IMR-90 (cell line): ENCODE measurements around the gene CASK. TPM values are rescaled to one million over a fixed set of nuclear protein-coding genes. Genes with fewer than 3 reads are reported as not detected.

ENCODE experiments used
- ATAC-seq: fragments of 200-7000 bp; cut with Tn5 transposase; 2 replicates; pipeline ENCODE4 v1.9.1; 2020; ENCODE audit warnings: low read depth, mild to moderate bottlenecking, moderate library complexity
- BruUV-seq: library from RNA; stranded (reverse); fragments of 400-500 nt; replicated peaks from 2 replicates; lab custom pipeline; 2021; lab: Mats Ljungman, UMichigan
- CTCF ChIA-PET: fragments of 300-600 bp; formaldehyde crosslinking; extraction: SDS; loops from one replicate; lab custom pipeline; 2021; ENCODE audit warnings: antibody characterized with exemption; lab: Yijun Ruan, JAX
- POLR2A ChIA-PET: fragments of 300-600 bp; sonication (Branson Sonifier 250); formaldehyde crosslinking; loops from one replicate; lab custom pipeline; 2022; ENCODE audit warnings: antibody characterized with exemption; ENCODE audit not compliant: unreplicated experiment; lab: Charles Lee
- DNase-seq: peaks from one replicate; pipeline ENCODE4 v3.0.0; 2013
- H2AFZ ChIP-seq: replicated peaks from 2 replicates; pipeline ENCODE3; 2013; ENCODE audit warnings: low read length, mild to moderate bottlenecking; ENCODE audit not compliant: poor library complexity
- H2AK5ac ChIP-seq: 2 replicates; pipeline ENCODE4 v1.6.1; 2013; ENCODE audit warnings: low read depth, low read length, inconsistent platforms
- H2AK9ac ChIP-seq: replicated peaks from 2 replicates; pipeline ENCODE3; 2013; ENCODE audit warnings: mild to moderate bottlenecking, low read depth, low read length, moderate library complexity; ENCODE audit not compliant: poor library complexity
- H2BK120ac ChIP-seq: 2 replicates; pipeline ENCODE4 v1.6.1; 2013; ENCODE audit warnings: low read depth, low read length, inconsistent platforms
- H2BK15ac ChIP-seq: 3 replicates; pipeline ENCODE4 v1.6.1; 2013; ENCODE audit warnings: low read depth, low read length, inconsistent platforms
- H2BK20ac ChIP-seq: 2 replicates; pipeline ENCODE4 v1.6.1; 2013; ENCODE audit warnings: low read depth, mild to moderate bottlenecking, inconsistent platforms, low read length, moderate library complexity
- H2BK5ac ChIP-seq: 2 replicates; pipeline ENCODE4 v1.6.1; 2013; ENCODE audit warnings: mild to moderate bottlenecking, low read depth, low read length, inconsistent platforms; ENCODE audit not compliant: poor library complexity, severe bottlenecking
- H3K14ac ChIP-seq: replicated peaks from 2 replicates; pipeline ENCODE4 v1.6.1; 2013; ENCODE audit warnings: low read depth, low read length, inconsistent platforms
- H3K18ac ChIP-seq: 2 replicates; pipeline ENCODE4 v1.6.1; 2013; ENCODE audit warnings: low read depth, low read length, control low read depth
- H3K23ac ChIP-seq: 2 replicates; pipeline ENCODE4 v1.6.1; 2013; ENCODE audit warnings: low read depth, low read length, inconsistent platforms
- H3K27ac ChIP-seq: 2 replicates; pipeline ENCODE4 v1.5.1; 2013; ENCODE audit warnings: mild to moderate bottlenecking, control low read depth, low read length; ENCODE audit not compliant: insufficient read depth
- H3K27me3 ChIP-seq: 2 replicates; pipeline ENCODE4 v1.6.1; 2013; ENCODE audit warnings: low read length; ENCODE audit not compliant: control insufficient read depth, insufficient read depth
- H3K36me3 ChIP-seq: 2 replicates; pipeline ENCODE4 v1.6.1; 2013; ENCODE audit warnings: low read length, mixed read lengths; ENCODE audit not compliant: control insufficient read depth, insufficient read depth
- H3K4ac ChIP-seq: 2 replicates; pipeline ENCODE4 v1.6.1; 2013; ENCODE audit warnings: low read depth, low read length, inconsistent platforms
- H3K4me1 ChIP-seq: 2 replicates; pipeline ENCODE4 v1.6.1; 2013; ENCODE audit warnings: low read length, mixed read lengths; ENCODE audit not compliant: control insufficient read depth, insufficient read depth
- H3K4me2 ChIP-seq: 2 replicates; pipeline ENCODE4 v1.6.1; 2013; ENCODE audit warnings: low read depth, mild to moderate bottlenecking, control low read depth, low read length, moderate library complexity
- H3K4me3 ChIP-seq: 2 replicates; pipeline ENCODE4 v1.5.1; 2013; ENCODE audit warnings: low read depth, mild to moderate bottlenecking, control low read depth, low read length, moderate library complexity; ENCODE audit not compliant: insufficient read depth
- H3K56ac ChIP-seq: 2 replicates; pipeline ENCODE4 v1.6.1; 2013; ENCODE audit warnings: low read length, inconsistent platforms; ENCODE audit not compliant: insufficient read depth; ENCODE audit errors: extremely low read depth
- H3K79me1 ChIP-seq, 2 experiments: 2 replicates each; pipeline ENCODE4 v1.6.1; 2013; ENCODE audit warnings: low read length in 2 of 2, inconsistent platforms in 1 of 2, low read depth in 1 of 2
- H3K9ac ChIP-seq: 2 replicates; pipeline ENCODE4 v1.6.1; 2013; ENCODE audit warnings: low read depth, low read length, control low read depth
- H3K9me1 ChIP-seq: 2 replicates; pipeline ENCODE4 v1.6.1; 2013; ENCODE audit warnings: low read length, inconsistent platforms; ENCODE audit not compliant: insufficient read depth
- H3K9me3 ChIP-seq: 2 replicates; pipeline ENCODE4 v1.6.1; 2013; ENCODE audit warnings: low read length; ENCODE audit not compliant: control insufficient read depth, insufficient read depth
- H4K20me1 ChIP-seq: 2 replicates; pipeline ENCODE4 v1.6.1; 2013; ENCODE audit warnings: low read length, inconsistent platforms; ENCODE audit not compliant: insufficient read depth
- H4K5ac ChIP-seq: 2 replicates; pipeline ENCODE4 v1.6.1; 2013; ENCODE audit warnings: mild to moderate bottlenecking, low read depth, low read length, control low read depth
- H4K8ac ChIP-seq, 2 experiments: 2 replicates each; pipeline ENCODE4 v1.6.1; 2013; ENCODE audit warnings: low read depth in 2 of 2, low read length in 2 of 2, control low read depth in 1 of 2, inconsistent platforms in 1 of 2
- H4K91ac ChIP-seq: 2 replicates; pipeline ENCODE4 v1.6.1; 2013; ENCODE audit warnings: low read depth, low read length, inconsistent platforms; ENCODE audit not compliant: insufficient read depth
- CHD1 ChIP-seq: IDR thresholded peaks from 2 replicates; pipeline ENCODE4 v1.6.1; 2012; ENCODE audit warnings: low read depth, low read length, improper control_type of control experiment
- ELK1 ChIP-seq: fragments of 150-350 bp; IDR thresholded peaks from 2 replicates; pipeline ENCODE4 v1.6.1; 2016; ENCODE audit warnings: low read depth, mild to moderate bottlenecking, low read length, moderate library complexity, borderline replicate concordance
- FOS ChIP-seq: fragments of 150-350 bp; IDR thresholded peaks from 2 replicates; pipeline ENCODE4 v1.6.1; 2016; ENCODE audit warnings: low read depth, low read length
- MAZ ChIP-seq: IDR thresholded peaks from 2 replicates; pipeline ENCODE4 v1.6.1; 2012; ENCODE audit warnings: low read depth, mild to moderate bottlenecking, low read length, improper control_type of control experiment, moderate library complexity, borderline replicate concordance
- NFE2L2 ChIP-seq: fragments of 150-350 bp; IDR thresholded peaks from 2 replicates; pipeline ENCODE4 v1.6.1; 2016; ENCODE audit warnings: low read depth, mild to moderate bottlenecking, low read length
- POLR2A ChIP-seq: IDR thresholded peaks from 2 replicates; pipeline ENCODE4 v1.6.1; 2012; ENCODE audit warnings: mild to moderate bottlenecking, low read depth, low read length
- RFX5 ChIP-seq: IDR thresholded peaks from 2 replicates; pipeline ENCODE4 v1.8.0; 2012; ENCODE audit warnings: low read depth, mild to moderate bottlenecking, low read length, moderate library complexity
- dilution Hi-C: fragments of 300-500 bp; cut with HindIII; formaldehyde crosslinking; loops from one replicate; pipeline ENCODE4 v1.14.3; 2018; ENCODE audit warnings: low sequenced_read_pairs; ENCODE audit not compliant: unreplicated experiment
- in situ Hi-C: fragments of 300-500 bp; cut with MboI; formaldehyde crosslinking; loops from 3 replicates; pipeline ENCODE4 v1.14.3; 2019; ENCODE audit warnings: low sequenced_read_pairs, inconsistent platforms, mixed read lengths
- intact Hi-C: fragments of 100-400 bp; cut with micrococcal nuclease; formaldehyde crosslinking; loops from 2 replicates; pipeline ENCODE4 v1.10.0; 2022
- polyA plus RNA-seq, 3 experiments: library from polyadenylated mRNA; depleted of rRNA; stranded (reverse); fragments of >200 nt; gene quantifications; 2 replicates each; pipeline ENCODE4 v1.2.3, GENCODE V29; 2012; ENCODE audit warnings: low replicate concordance in 1 of 3
- total RNA-seq: library from RNA; depleted of rRNA; stranded (reverse); fragments of >200 nt; gene quantifications from 2 replicates; pipeline ENCODE4 v1.2.3, GENCODE V29; 2012
- TF ChIP-seq, protein P1 (sequence below): conservative IDR thresholded peaks from 2 replicates; pipeline ENCODE4 v1.5.1; 2012; ENCODE audit warnings: mild to moderate bottlenecking, low read depth, low read length, improper control_type of control experiment

The CASK gene
- total and polyA plus RNA-seq, 2 of the 4 experiments (the other 2 are of a cell fraction), result 9.4 to 17.7 TPM

DNA sequence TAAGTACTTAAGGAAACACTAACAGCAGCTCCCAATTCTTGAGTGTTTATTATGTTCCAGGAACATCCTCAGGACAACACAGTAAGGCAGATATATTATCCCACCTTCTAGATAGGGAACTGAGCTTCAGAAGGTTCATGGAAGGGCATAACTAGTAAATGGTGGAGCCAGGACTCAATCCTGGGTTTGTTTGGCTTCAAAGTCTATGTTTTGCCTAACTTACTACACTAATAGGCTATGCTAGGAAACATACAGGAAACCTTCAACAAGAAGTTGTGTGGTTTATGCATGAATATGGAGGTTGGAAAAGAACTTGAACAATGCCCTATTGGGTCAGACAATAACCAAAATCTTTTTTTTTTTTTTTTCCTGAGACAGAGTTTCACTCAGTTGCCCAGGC lies 307.1 kb downstream of the CASK start:
- Histone ChIP-seq H2BK5ac (no peak overlapping the region), H3K4ac (no peak overlapping the region), H3K18ac (no peak overlapping the region), H2BK20ac (no peak overlapping the region), H4K20me1 (no peaks in the 10 kb centered on the region), H2AK5ac (no peak overlapping the region), H4K91ac (no peak overlapping the region), H3K4me2 (no peak overlapping the region), H2BK120ac (no peak overlapping the region), H3K27me3 (no peaks in the 10 kb centered on the region; the same call in none of the 2 replicates), H2AFZ (no peak overlapping the region), H3K23ac (no peak overlapping the region), H3K9me3 (no peaks in the 10 kb centered on the region), H3K9ac (no peak overlapping the region), H4K5ac (no peak overlapping the region), H3K27ac (no peak overlapping the region), H3K56ac (no peak overlapping the region), H3K4me1 (no peaks in the 10 kb centered on the region), H3K4me3 (no peak overlapping the region), H2AK9ac (no peak overlapping the region), H3K79me1 (no peaks in the 10 kb centered on the region), H3K36me3 (no peaks in the 10 kb centered on the region), H2BK15ac (no peak overlapping the region), H4K8ac (no peak overlapping the region), H3K14ac (no peak overlapping the region), H3K9me1 (no peaks in the 10 kb centered on the region)
- ChIA-PET POLR2A (no interaction called here), CTCF (interaction anchor here (0.6 kb wide), 1 partner anchor 14 kb away, joined by 3 read pairs; no protein-coding TSS in a partner anchor)
- in situ Hi-C loops (no loop called here), intact Hi-C loops (no loop called here), dilution Hi-C loops (no loop called here)
- BruUV-seq, result no TSS peak
- TF ChIP-seq RFX5 (no peak), FOS (no peak), ELK1 (no peak), POLR2A (no peak), MAZ (no peak), NFE2L2 (no peak), CHD1 (no peak)
- TF ChIP-seq, protein P1, sequence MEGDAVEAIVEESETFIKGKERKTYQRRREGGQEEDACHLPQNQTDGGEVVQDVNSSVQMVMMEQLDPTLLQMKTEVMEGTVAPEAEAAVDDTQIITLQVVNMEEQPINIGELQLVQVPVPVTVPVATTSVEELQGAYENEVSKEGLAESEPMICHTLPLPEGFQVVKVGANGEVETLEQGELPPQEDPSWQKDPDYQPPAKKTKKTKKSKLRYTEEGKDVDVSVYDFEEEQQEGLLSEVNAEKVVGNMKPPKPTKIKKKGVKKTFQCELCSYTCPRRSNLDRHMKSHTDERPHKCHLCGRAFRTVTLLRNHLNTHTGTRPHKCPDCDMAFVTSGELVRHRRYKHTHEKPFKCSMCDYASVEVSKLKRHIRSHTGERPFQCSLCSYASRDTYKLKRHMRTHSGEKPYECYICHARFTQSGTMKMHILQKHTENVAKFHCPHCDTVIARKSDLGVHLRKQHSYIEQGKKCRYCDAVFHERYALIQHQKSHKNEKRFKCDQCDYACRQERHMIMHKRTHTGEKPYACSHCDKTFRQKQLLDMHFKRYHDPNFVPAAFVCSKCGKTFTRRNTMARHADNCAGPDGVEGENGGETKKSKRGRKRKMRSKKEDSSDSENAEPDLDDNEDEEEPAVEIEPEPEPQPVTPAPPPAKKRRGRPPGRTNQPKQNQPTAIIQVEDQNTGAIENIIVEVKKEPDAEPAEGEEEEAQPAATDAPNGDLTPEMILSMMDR, result no peak
- no peak for ATAC-seq
- DNase-seq, result no peak
